ENCODE results near the gene CRABP2. TPM values are rescaled to one million over a fixed set of nuclear protein-coding genes. Genes with fewer than 3 reads are reported as not detected.

CRABP2 gene
- polyA plus RNA-seq, 2 of the 4 experiments (the other 2 are of a cell fraction), result 1.7 to 15.6 TPM

DNA sequence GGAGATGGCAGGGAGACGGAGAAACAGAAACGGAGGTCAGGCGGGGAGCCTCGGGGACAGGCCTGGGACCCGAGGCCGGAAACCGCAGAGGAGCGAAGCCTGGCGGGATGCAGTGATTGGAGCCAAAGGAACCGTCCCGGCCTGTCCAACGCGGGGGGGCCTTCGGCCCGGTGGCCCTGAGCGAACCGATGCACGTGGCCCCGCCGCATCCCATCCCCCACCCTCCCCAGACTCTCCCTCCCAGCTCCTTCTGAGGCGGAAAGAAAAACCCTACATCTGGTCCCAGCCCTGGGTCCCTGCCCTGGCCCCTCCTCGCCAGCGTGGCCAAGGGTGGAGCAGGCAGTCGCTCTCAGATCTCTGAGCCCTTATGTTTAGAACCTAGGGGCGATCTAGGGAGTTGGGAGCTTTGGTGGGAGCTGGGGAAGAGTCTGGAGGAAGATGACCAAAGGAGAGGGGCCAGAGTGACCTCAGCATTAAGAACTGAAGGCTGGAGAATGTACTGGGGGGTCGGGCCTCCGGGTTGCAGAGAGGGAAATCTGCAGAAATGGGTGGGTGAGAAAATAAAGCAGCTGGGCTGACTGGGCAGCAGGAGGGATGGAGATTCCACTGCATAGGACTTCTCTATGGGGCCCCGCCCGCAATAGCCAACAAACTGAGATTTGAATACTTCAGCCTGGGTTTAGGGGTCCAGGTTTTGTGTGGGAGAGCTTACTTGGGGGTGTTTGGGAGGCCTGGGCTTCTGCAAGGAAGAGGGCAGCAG is 1.5 kb upstream of the CRABP2 start:
- DNase-seq (ENCODE audit: low read depth in 1 of 2, low spot score in 1 of 2) (no peak), FAIRE-seq (no peak), ATAC-seq (peak in 1 of 2 experiments; percentile 4; a peak in 1 of 6 replicates)
- no peaks in the 10 kb centered on the region for H3K9me3 ChIP-seq
- H3K4me3 ChIP-seq, result no peak overlapping the region
- no peak for TF ChIP-seq ZC3H11A (IDR thresholded peaks at IDR 0.05)
- no peak for TF ChIP-seq EHMT2 (IDR thresholded peaks at IDR 0.05; ENCODE audit: low read depth)
- no peak for TF ChIP-seq FOSL2 (IDR thresholded peaks at IDR 0.05)
- no peak for TF ChIP-seq FOSL2 (CRISPR knock-in tag; IDR thresholded peaks at IDR 0.05)
- TF ChIP-seq ZSCAN20 (CRISPR knock-in tag; IDR thresholded peaks at IDR 0.05), result no peak
- no peak for TF ChIP-seq SREBF2 (IDR thresholded peaks at IDR 0.05)
- TF ChIP-seq TFCP2L1 (CRISPR knock-in tag; IDR thresholded peaks at IDR 0.05), result no peak
- no peak for TF ChIP-seq FOSB (CRISPR knock-in tag; IDR thresholded peaks at IDR 0.05)
- no peak for TF ChIP-seq ESRRA (IDR thresholded peaks at IDR 0.05; ENCODE audit: borderline replicate concordance, low read length)
- TF ChIP-seq SMC3 (IDR thresholded peaks at IDR 0.05), result no peak
- no peak for TF ChIP-seq JUN (IDR thresholded peaks at IDR 0.05)
- no peak for TF ChIP-seq MAZ (IDR thresholded peaks at IDR 0.05; ENCODE audit: borderline replicate concordance, low read depth, low read length)
- peaks cover 68% of the 10 kb centered on the region for H3K4me1 ChIP-seq
- H3K4me2 ChIP-seq, result peak overlapping the region; percentile 99; the same call in 2 of the 3 replicates
- peak overlapping the region in 1 of 2 experiments; percentile 86; a peak in 1 of 6 replicates for H3K27ac ChIP-seq
- ChIA-PET POLR2A (interaction anchor here (0.7 to 1.6 kb wide), 3 partner anchors 18 to 45 kb away, joined by 3 to 5 read pairs (median 5); partner anchors contain the start of genes ISG20L2 and METTL25B), CTCF (interaction anchor here (0.6 to 52.1 kb wide), 18 partner anchors 10 to 790 kb away, joined by 3 to 2258 read pairs (median 4); partner anchors contain the start of genes CRABP2, INSRR, ISG20L2 and METTL25B)
- 75% methylated on average over 28 of the region's 29 CpGs for WGBS (ENCODE audit: missing lambda C conversion rate)

- no peaks in the 10 kb centered on the region for H3K9me3 ChIP-seq
- FAIRE-seq (no peak), ATAC-seq (peak; percentile 28 to 66; a peak in 4 of 6 replicates), DNase-seq (ENCODE audit: low read depth in 1 of 2, low spot score in 1 of 2) (peak; percentile 53 to 62)
- ChIA-PET POLR2A (interaction anchor here (0.7 to 1.6 kb wide), 4 partner anchors 10 to 45 kb away, joined by 3 to 5 read pairs (median 4); partner anchors contain the start of genes ISG20L2 and METTL25B), CTCF (interaction anchor here (0.6 to 52.1 kb wide), 26 partner anchors 10 to 221 kb away, joined by 3 to 2258 read pairs (median 4); partner anchors contain the start of genes CRABP2, INSRR, ISG20L2 and METTL25B)
- H3K4me3 ChIP-seq, result peak overlapping the region; percentile 45
- TF ChIP-seq JUN (IDR thresholded peaks at IDR 0.05) (no peak), RAD21 (conservative IDR thresholded peaks at IDR 0.05 in 1 of 2, IDR thresholded peaks at IDR 0.05 in 1 of 2) (peak; percentile 67 to 80), CTCF (IDR thresholded peaks at IDR 0.05) (peak; percentile 88), HOXB13 (CRISPR knock-in tag; IDR thresholded peaks at IDR 0.05; ENCODE audit: low read depth) (no peak), ZC3H11A (IDR thresholded peaks at IDR 0.05) (no peak), SMC3 (IDR thresholded peaks at IDR 0.05) (peak; percentile 75)
- peaks cover 61% of the 10 kb centered on the region for H3K4me1 ChIP-seq
- peak overlapping the region; percentile 99 for H3K4me2 ChIP-seq
- 45% methylated on average over 28 of the region's 45 CpGs for WGBS (ENCODE audit: missing lambda C conversion rate)
- H3K27ac ChIP-seq, result peak overlapping the region; percentile 65 to 86; a peak in 5 of 6 replicates
Measured at GRCh38 chr1:156705918-156706656, 704 bp upstream of the CRABP2 start.

DNA sequence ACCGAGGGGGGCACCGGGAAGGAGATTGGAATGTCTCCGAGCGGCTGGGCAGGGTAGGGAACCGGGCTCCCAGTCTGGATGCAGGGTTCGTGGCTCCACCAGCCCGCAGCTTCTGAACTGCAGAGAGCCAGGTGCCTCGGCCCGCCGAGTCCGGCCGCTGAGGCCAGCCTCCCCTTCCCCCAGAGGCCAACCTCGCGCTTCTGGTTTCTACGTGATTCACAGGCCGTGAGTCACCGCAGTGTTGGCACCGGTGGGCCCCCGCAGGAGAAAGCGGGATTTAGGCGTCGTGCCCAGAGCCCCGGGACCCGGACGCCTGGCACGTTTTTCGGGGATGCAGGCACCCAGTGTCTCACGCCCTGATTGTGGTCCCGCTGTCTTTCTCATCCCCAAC is 458 bp downstream of the CRABP2 start:
- ChIA-PET POLR2A (interaction anchor here (1.1 kb wide), 1 partner anchor 9 kb away, joined by 3 read pairs; no protein-coding TSS in a partner anchor), CTCF (interaction anchor here (1.0 to 52.1 kb wide), 10 partner anchors 11 to 94 kb away, joined by 3 to 2258 read pairs (median 6); partner anchors contain the start of genes CRABP2, ISG20L2, METTL25B and NES)
- ATAC-seq (peak; percentile 32 to 55; a peak in 4 of 6 replicates), FAIRE-seq (no peak), DNase-seq (ENCODE audit: low read depth in 1 of 2, low spot score in 1 of 2) (peak; percentile 43 to 53)
- Histone ChIP-seq H3K4me1 (peaks cover 50% of the 10 kb centered on the region), H3K9me3 (no peaks in the 10 kb centered on the region), H3K4me2 (peak overlapping the region; percentile 99), H3K27ac (peak overlapping the region; percentile 65 to 86), H3K4me3 (peak overlapping the region; percentile 45)
- TF ChIP-seq, protein P1, sequence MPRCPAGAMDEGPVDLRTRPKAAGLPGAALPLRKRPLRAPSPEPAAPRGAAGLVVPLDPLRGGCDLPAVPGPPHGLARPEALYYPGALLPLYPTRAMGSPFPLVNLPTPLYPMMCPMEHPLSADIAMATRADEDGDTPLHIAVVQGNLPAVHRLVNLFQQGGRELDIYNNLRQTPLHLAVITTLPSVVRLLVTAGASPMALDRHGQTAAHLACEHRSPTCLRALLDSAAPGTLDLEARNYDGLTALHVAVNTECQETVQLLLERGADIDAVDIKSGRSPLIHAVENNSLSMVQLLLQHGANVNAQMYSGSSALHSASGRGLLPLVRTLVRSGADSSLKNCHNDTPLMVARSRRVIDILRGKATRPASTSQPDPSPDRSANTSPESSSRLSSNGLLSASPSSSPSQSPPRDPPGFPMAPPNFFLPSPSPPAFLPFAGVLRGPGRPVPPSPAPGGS (IDR thresholded peaks at IDR 0.05), result no peak
- TF ChIP-seq KDM1A (IDR thresholded peaks at IDR 0.05; ENCODE audit: low read depth) (no peak), CBX8 (IDR thresholded peaks at IDR 0.05) (no peak), RAD21 (conservative IDR thresholded peaks at IDR 0.05 in 1 of 2, IDR thresholded peaks at IDR 0.05 in 1 of 2) (no peak), FOSL2 (IDR thresholded peaks at IDR 0.05) (peak; percentile 41; the same call in 1 of the 2 replicates), FOSL2 (CRISPR knock-in tag; IDR thresholded peaks at IDR 0.05) (peak; percentile 85), GATA3 (IDR thresholded peaks at IDR 0.05; ENCODE audit: borderline replicate concordance) (no peak; the same call in 1 of the 2 replicates), JUN (IDR thresholded peaks at IDR 0.05) (0 out of 5 replicates have a peak, but pooled peaks of 1 of the 2 experiments have one; percentile 27), SMC3 (IDR thresholded peaks at IDR 0.05) (no peak), CHD2 (IDR thresholded peaks at IDR 0.05; ENCODE audit: low read length, partially characterized antibody) (peak; percentile 13), E2F6 (IDR thresholded peaks at IDR 0.05; ENCODE audit: borderline replicate concordance, low read depth) (peak; percentile 95)
- TF ChIP-seq, protein P2, sequence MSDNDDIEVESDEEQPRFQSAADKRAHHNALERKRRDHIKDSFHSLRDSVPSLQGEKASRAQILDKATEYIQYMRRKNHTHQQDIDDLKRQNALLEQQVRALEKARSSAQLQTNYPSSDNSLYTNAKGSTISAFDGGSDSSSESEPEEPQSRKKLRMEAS (IDR thresholded peaks at IDR 0.05), result peak; percentile 89
- 20% methylated on average over 21 of the region's 29 CpGs for WGBS (ENCODE audit: missing lambda C conversion rate)
